ENCODE data around the gene MYOG. TPM values are rescaled to one million over a fixed set of nuclear protein-coding genes. Genes with fewer than 3 reads are reported as not detected.

MYOG gene
- total and polyA plus RNA-seq, 7 experiments from 2014 or later = not detected

GRCh38 chr1:203045336-203045735 is 40.5 kb downstream of the MYOG start:
- H3K4me1 ChIP-seq (ENCODE audit: control insufficient read depth in 2 of 2, insufficient read depth in 2 of 2, low read length in 2 of 2) = no peaks in the 10 kb centered on the region
- no peak overlapping the region for H3K27ac ChIP-seq (ENCODE audit: low read depth, low read length)
- ATAC-seq (no peak), DNase-seq (no peak)
- H3K4me1 Mint-ChIP-seq = peaks cover 0 to 6% (median 0%) of the 10 kb centered on the region in 7 donors
- intact Hi-C loops (cut with micrococcal nuclease) = no loop called here
- no peaks in the 10 kb centered on the region for H3K27me3 ChIP-seq (ENCODE audit: control insufficient read depth in 2 of 2, insufficient read depth in 2 of 2, low read length in 2 of 2)
- H3K36me3 ChIP-seq (ENCODE audit: control insufficient read depth in 2 of 3, insufficient read depth in 3 of 3, low read length in 3 of 3) = no peaks in the 10 kb centered on the region
- no peak overlapping the region for H3K4me3 Mint-ChIP-seq
- peak overlapping the region in 1 of 9 donors; percentile 76 for H3K27ac Mint-ChIP-seq
- H3K36me3 Mint-ChIP-seq = peaks cover 0 to 2% (median 0%) of the 10 kb centered on the region in 5 donors
- CTCF ChIA-PET = no interaction called here
- no peaks in the 10 kb centered on the region for H3K9me3 ChIP-seq (ENCODE audit: control insufficient read depth in 2 of 3, low read length in 3 of 3)
- POLR2A ChIA-PET = no interaction called here
- no peak overlapping the region for H3K4me3 ChIP-seq (ENCODE audit: low read length)
- H3K9me3 Mint-ChIP-seq = peaks cover 0 to 1% (median 0%) of the 10 kb centered on the region in 11 donors
- peaks cover 0 to 12% (median 0%) of the 10 kb centered on the region in 5 donors for H3K27me3 Mint-ChIP-seq

GRCh38 chr1:203044546-203045250 is 41.1 kb downstream of the MYOG start:
- no peak overlapping the region for H3K4me3 Mint-ChIP-seq
- Histone ChIP-seq H3K9me3 (ENCODE audit: control insufficient read depth in 2 of 3, low read length in 3 of 3) (no peaks in the 10 kb centered on the region), H3K27me3 (ENCODE audit: control insufficient read depth in 2 of 2, insufficient read depth in 2 of 2, low read length in 2 of 2) (no peaks in the 10 kb centered on the region), H3K36me3 (ENCODE audit: control insufficient read depth in 2 of 3, insufficient read depth in 3 of 3, low read length in 3 of 3) (no peaks in the 10 kb centered on the region), H3K4me1 (ENCODE audit: control insufficient read depth in 2 of 2, insufficient read depth in 2 of 2, low read length in 2 of 2) (no peaks in the 10 kb centered on the region), H3K27ac (ENCODE audit: low read depth, low read length) (no peak overlapping the region), H3K4me3 (ENCODE audit: low read length) (no peak overlapping the region)
- CTCF ChIA-PET = no interaction called here
- ATAC-seq = no peak
- peaks cover 0 to 6% (median 0%) of the 10 kb centered on the region in 7 donors for H3K4me1 Mint-ChIP-seq
- peaks cover 0 to 1% (median 0%) of the 10 kb centered on the region in 11 donors for H3K9me3 Mint-ChIP-seq
- POLR2A ChIA-PET = no interaction called here
- H3K27ac Mint-ChIP-seq = no peak overlapping the region
- DNase-seq = no peak
- intact Hi-C loops (cut with micrococcal nuclease) = no loop called here
- peaks cover 0 to 11% (median 0%) of the 10 kb centered on the region in 5 donors for H3K27me3 Mint-ChIP-seq
- peaks cover 0 to 2% (median 0%) of the 10 kb centered on the region in 5 donors for H3K36me3 Mint-ChIP-seq

GRCh38 chr1:203043830-203044545 is 41.8 kb downstream of the MYOG start:
- no peak for DNase-seq
- no peak overlapping the region for H3K27ac ChIP-seq (ENCODE audit: low read depth, low read length)
- CTCF ChIA-PET = no interaction called here
- ATAC-seq = no peak
- POLR2A ChIA-PET = no interaction called here
- H3K27me3 ChIP-seq (ENCODE audit: control insufficient read depth in 2 of 2, insufficient read depth in 2 of 2, low read length in 2 of 2) = no peaks in the 10 kb centered on the region
- H3K4me3 ChIP-seq (ENCODE audit: low read length) = no peak overlapping the region
- no peaks in the 10 kb centered on the region for H3K9me3 ChIP-seq (ENCODE audit: control insufficient read depth in 2 of 3, low read length in 3 of 3)
- H3K4me1 ChIP-seq (ENCODE audit: control insufficient read depth in 2 of 2, insufficient read depth in 2 of 2, low read length in 2 of 2) = no peaks in the 10 kb centered on the region
- H3K9me3 Mint-ChIP-seq = peaks cover 0 to 1% (median 0%) of the 10 kb centered on the region in 11 donors
- no peak overlapping the region for H3K4me3 Mint-ChIP-seq
- H3K4me1 Mint-ChIP-seq = peaks cover 1 to 10% (median 5%) of the 10 kb centered on the region in 7 donors
- H3K27me3 Mint-ChIP-seq = peaks cover 0 to 11% (median 6%) of the 10 kb centered on the region in 5 donors
- no peak overlapping the region for H3K27ac Mint-ChIP-seq
- peaks cover 0 to 6% (median 0%) of the 10 kb centered on the region in 5 donors for H3K36me3 Mint-ChIP-seq
- H3K36me3 ChIP-seq (ENCODE audit: control insufficient read depth in 2 of 3, insufficient read depth in 3 of 3, low read length in 3 of 3) = no peaks in the 10 kb centered on the region
- intact Hi-C loops (cut with micrococcal nuclease) = no loop called here

GRCh38 chr1:203041351-203041932 is 44.4 kb downstream of the MYOG start:
- H3K27ac ChIP-seq (ENCODE audit: low read depth, low read length) = no peak overlapping the region
- H3K9me3 Mint-ChIP-seq = peaks cover 0 to 1% (median 0%) of the 10 kb centered on the region in 11 donors

GRCh38 chr1:203040513-203041275 is 45.1 kb downstream of the MYOG start:
- Histone ChIP-seq H3K4me3 (ENCODE audit: low read length) (no peak overlapping the region), H3K27ac (ENCODE audit: low read depth, low read length) (no peak overlapping the region), H3K4me1 (ENCODE audit: control insufficient read depth in 2 of 2, insufficient read depth in 2 of 2, low read length in 2 of 2) (no peaks in the 10 kb centered on the region), H3K9me3 (ENCODE audit: control insufficient read depth in 2 of 3, low read length in 3 of 3) (no peaks in the 10 kb centered on the region), H3K27me3 (ENCODE audit: control insufficient read depth in 2 of 2, insufficient read depth in 2 of 2, low read length in 2 of 2) (no peaks in the 10 kb centered on the region), H3K36me3 (ENCODE audit: control insufficient read depth in 2 of 3, insufficient read depth in 3 of 3, low read length in 3 of 3) (no peaks in the 10 kb centered on the region)
- Mint-ChIP-seq H3K4me3 (no peak overlapping the region), H3K27ac (peak overlapping the region in 1 of 9 donors; percentile 23), H3K9me3 (peaks cover 0 to 1% (median 0%) of the 10 kb centered on the region in 11 donors), H3K36me3 (peaks cover 0 to 6% (median 0%) of the 10 kb centered on the region in 5 donors), H3K4me1 (peaks cover 1 to 14% (median 5%) of the 10 kb centered on the region in 7 donors), H3K27me3 (peaks cover 0 to 7% (median 5%) of the 10 kb centered on the region in 5 donors)
- POLR2A ChIA-PET = interaction anchor here (1.4 kb wide), 1 partner anchor 228 kb away, joined by 4 read pairs; no protein-coding TSS in a partner anchor
- intact Hi-C loops (cut with micrococcal nuclease) = no loop called here
- DNase-seq = no peak
- CTCF ChIA-PET = interaction anchor here (0.7 to 3.6 kb wide), 10 partner anchors 14 to 466 kb away, joined by 3 to 46 read pairs (median 4); partner anchors contain the start of gene PPFIA4
- no peak for ATAC-seq

More at GRCh38 chr1:203041351-203041932, 44.4 kb downstream of the MYOG start:
- no peak overlapping the region for H3K4me3 ChIP-seq (ENCODE audit: low read length)
- intact Hi-C loops (cut with micrococcal nuclease) = no loop called here
- H3K4me1 ChIP-seq (ENCODE audit: control insufficient read depth in 2 of 2, insufficient read depth in 2 of 2, low read length in 2 of 2) = no peaks in the 10 kb centered on the region
- peaks cover 0 to 7% (median 5%) of the 10 kb centered on the region in 5 donors for H3K27me3 Mint-ChIP-seq
- ATAC-seq (no peak), DNase-seq (no peak)
- H3K36me3 Mint-ChIP-seq = peaks cover 0 to 6% (median 0%) of the 10 kb centered on the region in 5 donors
- no peaks in the 10 kb centered on the region for H3K36me3 ChIP-seq (ENCODE audit: control insufficient read depth in 2 of 3, insufficient read depth in 3 of 3, low read length in 3 of 3)
- CTCF ChIA-PET = interaction anchor here (3.4 to 3.6 kb wide), 2 partner anchors 15 to 175 kb away, joined by 12 to 46 read pairs; partner anchors contain the start of gene PPFIA4
- no peaks in the 10 kb centered on the region for H3K9me3 ChIP-seq (ENCODE audit: control insufficient read depth in 2 of 3, low read length in 3 of 3)
- POLR2A ChIA-PET = no interaction called here
- H3K27me3 ChIP-seq (ENCODE audit: control insufficient read depth in 2 of 2, insufficient read depth in 2 of 2, low read length in 2 of 2) = no peaks in the 10 kb centered on the region
- no peak overlapping the region for H3K4me3 Mint-ChIP-seq
- H3K27ac Mint-ChIP-seq = peak overlapping the region in 1 of 9 donors; percentile 76
- peaks cover 1 to 14% (median 5%) of the 10 kb centered on the region in 7 donors for H3K4me1 Mint-ChIP-seq

Data from naive thymus-derived CD4-positive, alpha-beta T cell (primary cell).